Hepatocyte (in vitro differentiated cells): ENCODE results near the gene AFF2.

Source experiments
- EZH2 ChIP-seq: fragments of 200-600 bp; sonication (generic); IDR thresholded peaks from 2 replicates; pipeline ENCODE4 v1.6.1; 2016; ENCODE audit warnings: antibody characterized with exemption, mild to moderate bottlenecking, borderline replicate concordance
- EZH2phosphoT487 ChIP-seq: fragments of 200-600 bp; sonication (generic); IDR thresholded peaks from one replicate; pipeline ENCODE4 v1.6.1; 2018; ENCODE audit warnings: antibody characterized with exemption, mild to moderate bottlenecking, low read depth, moderate library complexity; ENCODE audit not compliant: unreplicated experiment, severe bottlenecking
- TF ChIP-seq, protein P1 (sequence below): fragments of 200-600 bp; sonication (generic); IDR thresholded peaks from 2 replicates; pipeline ENCODE4 v1.5.1; 2016; ENCODE audit warnings: antibody characterized with exemption, mild to moderate bottlenecking; ENCODE audit not compliant: poor library complexity

DNA sequence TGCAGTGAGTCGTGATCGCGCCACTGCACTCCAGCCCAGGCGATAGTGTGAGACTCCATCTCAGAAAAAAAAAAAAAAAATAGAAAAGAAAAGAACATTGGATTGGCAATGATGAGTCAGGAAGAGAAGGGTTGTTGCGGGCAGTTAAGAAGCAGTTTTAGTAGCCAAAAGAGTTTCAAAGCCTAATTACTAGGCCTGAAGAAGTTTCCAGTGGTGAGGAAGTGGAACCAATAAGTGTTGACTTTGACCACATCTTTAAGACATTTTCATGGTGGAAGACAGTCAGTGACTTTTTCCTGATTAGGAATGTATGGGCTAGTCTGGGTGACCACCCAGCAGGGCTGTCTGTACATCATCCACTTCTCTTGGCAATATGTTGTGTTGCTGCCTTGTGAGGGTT is 442.3 kb downstream of the AFF2 start:
- TF ChIP-seq, protein P1, sequence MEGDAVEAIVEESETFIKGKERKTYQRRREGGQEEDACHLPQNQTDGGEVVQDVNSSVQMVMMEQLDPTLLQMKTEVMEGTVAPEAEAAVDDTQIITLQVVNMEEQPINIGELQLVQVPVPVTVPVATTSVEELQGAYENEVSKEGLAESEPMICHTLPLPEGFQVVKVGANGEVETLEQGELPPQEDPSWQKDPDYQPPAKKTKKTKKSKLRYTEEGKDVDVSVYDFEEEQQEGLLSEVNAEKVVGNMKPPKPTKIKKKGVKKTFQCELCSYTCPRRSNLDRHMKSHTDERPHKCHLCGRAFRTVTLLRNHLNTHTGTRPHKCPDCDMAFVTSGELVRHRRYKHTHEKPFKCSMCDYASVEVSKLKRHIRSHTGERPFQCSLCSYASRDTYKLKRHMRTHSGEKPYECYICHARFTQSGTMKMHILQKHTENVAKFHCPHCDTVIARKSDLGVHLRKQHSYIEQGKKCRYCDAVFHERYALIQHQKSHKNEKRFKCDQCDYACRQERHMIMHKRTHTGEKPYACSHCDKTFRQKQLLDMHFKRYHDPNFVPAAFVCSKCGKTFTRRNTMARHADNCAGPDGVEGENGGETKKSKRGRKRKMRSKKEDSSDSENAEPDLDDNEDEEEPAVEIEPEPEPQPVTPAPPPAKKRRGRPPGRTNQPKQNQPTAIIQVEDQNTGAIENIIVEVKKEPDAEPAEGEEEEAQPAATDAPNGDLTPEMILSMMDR = no peak
- TF ChIP-seq EZH2phosphoT487 (no peak), EZH2 (no peak)
